BJ (cell line): Measurements from ENCODE around the gene DYNC2I2. TPM values are rescaled to one million over a fixed set of nuclear protein-coding genes. Genes with fewer than 3 reads are reported as not detected.

Experiments used
- CTCF ChIA-PET: fragments of 350-600 bp; formaldehyde crosslinking; extraction: SDS; loops from one replicate; lab custom pipeline; 2021; ENCODE audit warnings: antibody characterized with exemption, inconsistent platforms; lab: Yijun Ruan, JAX
- POLR2A ChIA-PET: fragments of 300-600 bp; sonication (Branson Sonifier 250); formaldehyde crosslinking; extraction: SDS; loops from one replicate; lab custom pipeline; 2021; ENCODE audit warnings: antibody characterized with exemption; lab: Charles Lee
- DNase-seq: peaks from one replicate; pipeline ENCODE4 v3.0.0-alpha.2; 2011; ENCODE audit warnings: low read depth
- H3K27me3 ChIP-seq: 2 replicates; pipeline ENCODE4 v1.6.0; 2011; ENCODE audit warnings: low read length; ENCODE audit not compliant: control insufficient read depth, insufficient read depth
- H3K36me3 ChIP-seq: 2 replicates; pipeline ENCODE4 v1.5.1; 2011; ENCODE audit warnings: low read length; ENCODE audit not compliant: control insufficient read depth, insufficient read depth
- H3K4me3 ChIP-seq: 2 replicates; pipeline ENCODE4 v1.5.1; 2011; ENCODE audit warnings: low read depth, mild to moderate bottlenecking, control low read depth, low read length
- CTCF ChIP-seq: IDR thresholded peaks from 2 replicates; pipeline ENCODE4 v1.5.1; 2011; ENCODE audit warnings: low read depth, mild to moderate bottlenecking, control low read depth, inconsistent platforms, low read length, moderate library complexity; ENCODE audit not compliant: insufficient read depth
- polyA plus RNA-seq: library from polyadenylated mRNA; depleted of rRNA; stranded (reverse); fragments of >200 nt; gene quantifications from 2 replicates; pipeline ENCODE4 v1.2.3, GENCODE V29; 2011

The DYNC2I2 gene
- polyA plus RNA-seq, 1 experiment, result 50.4 TPM

DNA sequence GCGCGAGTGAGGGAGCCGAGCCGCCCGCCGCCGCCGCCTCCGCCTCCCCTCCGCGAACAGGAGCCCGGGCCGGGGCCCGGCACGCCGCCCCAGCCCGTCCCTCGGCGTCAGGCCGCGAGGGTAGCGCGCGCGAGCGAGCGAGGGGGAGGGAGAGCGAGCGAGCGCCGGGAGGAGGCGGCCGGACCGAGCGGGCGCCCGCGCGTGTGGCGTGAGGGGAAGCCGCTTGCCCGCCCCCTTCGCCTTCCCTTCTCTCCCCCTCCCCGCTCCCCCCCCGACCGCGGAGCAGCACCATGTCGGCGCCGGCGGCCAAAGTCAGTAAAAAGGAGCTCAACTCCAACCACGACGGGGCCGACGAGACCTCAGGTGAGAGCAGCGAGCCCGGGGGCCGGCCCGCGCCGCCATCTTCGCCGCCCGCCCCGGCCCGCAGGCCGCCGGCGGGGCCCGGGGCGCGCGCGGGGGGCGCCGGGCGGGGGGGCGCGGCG lies 32.7 kb upstream of the DYNC2I2 start:
- Histone ChIP-seq H3K36me3 (peaks cover 3% of the 10 kb centered on the region), H3K27me3 (no peaks in the 10 kb centered on the region), H3K4me3 (peak overlapping the region; percentile 90)
- DNase-seq, result no peak
- POLR2A ChIA-PET, result no interaction called here
- TF ChIP-seq CTCF, result no peak
- CTCF ChIA-PET, result interaction anchor here (0.9 to 6.3 kb wide), 3 partner anchors 12 to 54 kb away, joined by 3 to 41 read pairs (median 3); partner anchors contain the start of gene PKN3

DNA sequence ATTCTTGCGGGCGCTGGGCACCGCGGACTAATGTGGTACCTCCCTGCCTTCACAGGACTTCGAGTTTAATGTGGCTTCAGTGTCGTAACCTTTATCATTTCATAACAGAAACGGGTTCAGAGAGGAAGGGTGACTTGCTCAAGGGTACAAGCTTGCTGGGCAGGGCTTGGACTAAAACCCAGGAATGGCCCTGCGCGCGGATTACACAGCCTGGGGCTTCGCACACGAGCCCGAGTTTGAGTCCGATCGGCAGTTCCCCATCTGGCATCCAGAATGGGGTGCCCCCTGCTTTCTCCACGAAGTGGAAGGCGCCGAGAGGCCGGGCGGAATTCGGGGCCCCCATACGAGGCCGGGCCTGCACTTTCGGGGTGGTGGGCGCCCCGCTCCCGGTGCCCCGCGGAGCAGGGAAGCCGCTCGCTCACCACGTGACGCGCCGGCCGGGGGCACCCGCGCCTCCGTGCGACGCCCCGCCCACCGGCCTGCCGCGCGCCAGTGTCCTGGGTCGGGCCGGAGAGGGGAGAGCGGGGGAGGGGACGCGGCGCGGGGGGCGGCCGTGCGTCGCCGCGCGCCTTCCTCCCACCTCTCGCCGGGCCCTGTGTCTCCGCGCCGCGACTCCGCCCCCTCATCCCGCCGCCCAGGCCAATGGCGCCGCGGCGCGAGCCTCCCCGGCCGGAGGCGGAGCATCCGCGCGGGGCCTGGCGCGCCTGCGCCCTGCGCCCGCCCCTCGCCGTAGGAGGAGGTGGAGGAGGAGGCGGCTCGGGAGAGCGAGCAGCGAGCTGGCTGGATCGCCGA lies 32.0 kb upstream of the DYNC2I2 start, which contains the start of gene SET:
TSS of gene SET (plus strand) at position 722 of the 792 bp plus-strand sequence. CDS start 361 bp downstream, outside the sequence.
- peaks cover 3% of the 10 kb centered on the region for H3K36me3 ChIP-seq
- ChIA-PET CTCF (interaction anchor here (0.9 to 6.3 kb wide), 3 partner anchors 12 to 53 kb away, joined by 3 to 41 read pairs (median 3); partner anchors contain the start of gene PKN3), POLR2A (no interaction called here)
- no peaks in the 10 kb centered on the region for H3K27me3 ChIP-seq
- peak within 1 kb of the TSS; percentile 90 for H3K4me3 ChIP-seq
- TF ChIP-seq CTCF, result no peak
- peak; percentile 62 for DNase-seq

GRCh38 chr9:128687453-128687852 lies 30.8 kb upstream of the DYNC2I2 start:
- Histone ChIP-seq H3K4me3 (no peak overlapping the region), H3K36me3 (no peaks in the 10 kb centered on the region; the same call in 1 of the 2 replicates), H3K27me3 (no peaks in the 10 kb centered on the region)
- CTCF ChIA-PET, result interaction anchor here (0.7 to 1.5 kb wide), 2 partner anchors 18 to 177 kb away, joined by 3 read pairs; no protein-coding TSS in a partner anchor
- DNase-seq, result no peak
- TF ChIP-seq CTCF, result no peak
- POLR2A ChIA-PET, result no interaction called here

DNA sequence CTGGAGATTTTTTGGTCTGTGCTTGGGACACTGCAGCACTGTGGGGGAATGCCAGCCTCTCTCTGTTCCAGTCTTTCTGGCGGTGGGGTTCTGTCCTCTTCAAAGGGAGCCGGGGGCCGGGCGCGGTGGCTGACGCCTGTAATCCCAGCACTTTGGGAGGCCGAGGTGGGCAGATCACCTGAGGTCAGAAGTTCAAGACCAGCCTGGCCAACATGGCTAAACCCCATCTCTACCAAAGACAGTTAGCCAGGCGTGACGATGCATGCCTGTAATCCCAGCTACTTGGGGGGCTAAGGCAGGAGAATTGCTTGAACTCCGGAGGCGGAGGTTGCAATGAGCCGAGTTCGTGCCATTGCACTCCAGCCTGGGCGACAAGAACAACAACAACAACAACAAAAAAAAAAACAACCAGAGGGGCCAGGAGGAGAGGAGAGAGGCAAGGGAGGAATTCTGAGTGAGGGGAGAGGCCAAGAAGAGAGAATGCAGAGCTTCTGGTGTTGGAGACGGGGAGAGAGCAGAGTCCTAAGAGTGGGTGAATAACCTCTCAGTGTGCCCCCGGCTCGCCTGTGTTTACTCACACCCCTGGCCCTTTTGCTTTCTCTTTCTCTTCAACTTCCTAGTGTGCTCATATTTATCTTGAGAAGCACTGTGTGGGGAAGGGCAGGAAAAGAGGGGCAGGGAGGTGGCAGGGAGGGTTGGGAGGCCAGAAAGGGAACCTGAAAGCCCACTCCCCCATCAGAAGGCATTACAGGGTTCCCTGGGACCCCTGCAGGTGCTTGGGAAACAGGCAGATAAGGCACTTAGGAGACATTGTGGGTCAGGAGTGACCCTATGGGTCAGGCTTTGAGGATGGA lies 29.2 kb upstream of the DYNC2I2 start:
- no peak overlapping the region for H3K4me3 ChIP-seq
- no peak for TF ChIP-seq CTCF
- POLR2A ChIA-PET, result no interaction called here

More for the DNA sequence above, 29.2 kb upstream of the DYNC2I2 start:
- Histone ChIP-seq H3K36me3 (no peaks in the 10 kb centered on the region), H3K27me3 (no peaks in the 10 kb centered on the region)
- DNase-seq, result no peak
- CTCF ChIA-PET, result interaction anchor here (1.4 to 1.6 kb wide), 3 partner anchors 10 to 50 kb away, joined by 3 to 4 read pairs (median 3); no protein-coding TSS in a partner anchor
